HG03280 (cell line): ENCODE data around the gene ACSS3.

Experiments
- ATAC-seq: cut with Tn5 transposase; IDR thresholded peaks from one replicate; pipeline ENCODE4 v1.9.1; 2021; ENCODE audit warnings: mild to moderate bottlenecking, moderate library complexity; ENCODE audit not compliant: unreplicated experiment

Gene ACSS3

GRCh38 chr12:81288651-81289050, 210.8 kb downstream of the ACSS3 start:
- ATAC-seq: no peak

- ATAC-seq: no peak
Measured at GRCh38 chr12:81294325-81295190, 216.7 kb downstream of the ACSS3 start.

GRCh38 chr12:81295251-81295650, 217.4 kb downstream of the ACSS3 start:
- ATAC-seq: no peak

- ATAC-seq: no peak
Measured at GRCh38 chr12:81296556-81297305, 218.9 kb downstream of the ACSS3 start.

GRCh38 chr12:81297601-81298000, 219.7 kb downstream of the ACSS3 start:
- no peak for ATAC-seq

- no peak for ATAC-seq
Measured at GRCh38 chr12:81300454-81300853, 222.6 kb downstream of the ACSS3 start.

GRCh38 chr12:81303935-81304334, 226.1 kb downstream of the ACSS3 start:
- no peak for ATAC-seq
